Smooth muscle cell (in vitro differentiated cells): ENCODE results near the gene VPS37C. TPM values are rescaled to one million over a fixed set of nuclear protein-coding genes. Genes with fewer than 3 reads are reported as not detected.

ENCODE experiments used
- DNase-seq: peaks from one replicate; lab custom pipeline; 2025; ENCODE audit not compliant: unreplicated experiment; lab: John Stamatoyannopoulos, UW
- H2AFZ ChIP-seq: fragments of 200-600 bp; sonication (generic); 2 replicates; pipeline ENCODE4 v1.6.0; 2016; ENCODE audit warnings: antibody characterized with exemption, low read depth, mild to moderate bottlenecking
- H3F3A ChIP-seq: fragments of 200-600 bp; sonication (generic); 2 replicates; pipeline ENCODE4 v1.6.0; 2017; ENCODE audit warnings: antibody characterized with exemption, low read depth
- H3K27ac ChIP-seq: fragments of 200-600 bp; sonication (generic); 2 replicates; pipeline ENCODE4 v1.5.1; 2016; ENCODE audit warnings: low read depth, mild to moderate bottlenecking
- H3K27me3 ChIP-seq: fragments of 200-600 bp; sonication (generic); 2 replicates; pipeline ENCODE4 v1.6.1; 2016; ENCODE audit warnings: low read depth, mild to moderate bottlenecking
- H3K36me3 ChIP-seq: fragments of 200-600 bp; sonication (generic); 2 replicates; pipeline ENCODE4 v1.5.1; 2016; ENCODE audit warnings: low read depth
- H3K4me1 ChIP-seq: fragments of 200-600 bp; sonication (generic); 2 replicates; pipeline ENCODE4 v1.5.1; 2016; ENCODE audit warnings: low read depth
- H3K4me2 ChIP-seq: fragments of 200-600 bp; sonication (generic); 2 replicates; pipeline ENCODE4 v1.6.0; 2016; ENCODE audit warnings: mild to moderate bottlenecking
- H3K4me3 ChIP-seq: fragments of 200-600 bp; sonication (generic); 2 replicates; pipeline ENCODE4 v1.5.1; 2016; ENCODE audit warnings: mild to moderate bottlenecking
- H3K79me2 ChIP-seq: fragments of 200-600 bp; sonication (generic); 2 replicates; pipeline ENCODE4 v1.6.0; 2016; ENCODE audit warnings: low read depth, mild to moderate bottlenecking
- H3K9ac ChIP-seq: fragments of 200-600 bp; sonication (generic); 2 replicates; pipeline ENCODE4 v1.6.0; 2016; ENCODE audit warnings: low read depth
- H3K9me3 ChIP-seq: fragments of 200-600 bp; sonication (generic); replicated peaks from 2 replicates; pipeline ENCODE4 v1.5.1; 2016; ENCODE audit warnings: low read depth
- H4K20me1 ChIP-seq: fragments of 200-600 bp; sonication (generic); 2 replicates; pipeline ENCODE4 v1.6.0; 2016; ENCODE audit warnings: low read depth
- WGBS: methylation state at CpG from one replicate; pipeline ENCODE4 v1.1.7; 2016; ENCODE audit warnings: low lambda C conversion rate; 5-methylcytosine and 5-hydroxymethylcytosine counted together
- polyA plus RNA-seq: library from polyadenylated mRNA; unstranded; fragments of >200 nt; fragmentation: Nextera tagmentation; extraction: Ambion mirVana; gene quantifications from 2 replicates; pipeline ENCODE4 v1.2.1, GENCODE V29; 2016
- total RNA-seq: library from RNA; depleted of rRNA; stranded (reverse); fragments of >200 nt; gene quantifications from 2 replicates; pipeline ENCODE4 v1.2.3, GENCODE V29; 2014
- TF ChIP-seq, protein P1 (sequence below): fragments of 200-600 bp; sonication (generic); IDR thresholded peaks from 2 replicates; pipeline ENCODE4 v1.5.1; 2017; ENCODE audit warnings: borderline replicate concordance, mild to moderate bottlenecking, antibody characterized with exemption; ENCODE audit not compliant: insufficient read depth, poor library complexity, severe bottlenecking

Gene VPS37C
- total and polyA plus RNA-seq, 2 experiments from 2014 or later = 8.8 to 15.4 TPM

DNA sequence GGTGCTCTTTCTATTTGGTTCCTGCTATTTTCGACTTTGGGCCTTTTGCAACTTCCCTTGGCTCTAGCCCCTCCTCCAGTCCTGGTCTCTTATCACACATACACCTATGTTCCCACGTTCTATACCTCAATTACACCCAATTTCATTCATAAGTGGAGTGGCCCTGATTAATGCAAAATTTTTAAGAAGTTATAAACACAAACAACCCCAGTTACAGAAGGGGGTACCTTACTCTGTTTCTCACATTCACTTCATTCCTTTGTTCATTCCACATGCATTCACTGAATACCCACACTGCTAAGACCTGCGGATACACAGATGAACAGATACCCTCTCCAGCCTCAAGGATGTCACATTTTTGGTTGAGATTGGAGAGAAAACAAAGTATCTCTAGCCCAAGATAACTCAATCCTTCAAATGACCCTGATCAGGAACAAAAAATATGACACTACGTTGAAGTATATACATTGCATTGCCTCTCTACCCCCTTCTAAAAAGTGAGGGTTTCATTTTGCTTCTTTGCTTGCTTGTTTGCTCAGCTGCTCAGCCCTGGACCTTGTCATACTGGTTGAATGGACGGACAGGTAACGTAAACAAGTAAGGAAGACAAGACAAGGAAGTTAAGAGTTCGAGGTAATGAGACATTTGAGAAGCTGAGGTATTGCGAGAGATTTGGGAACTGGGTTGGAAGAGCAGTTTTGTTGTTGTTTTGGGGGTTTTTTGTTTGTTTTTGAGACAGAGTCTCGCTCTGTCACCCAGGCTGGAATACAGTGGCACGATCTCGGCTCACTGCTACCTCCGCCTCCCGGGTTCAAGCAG is 3.6 kb upstream of the VPS37C start:
- Histone ChIP-seq H3F3A (peaks cover 4% of the 10 kb centered on the region), H3K4me2 (no peak overlapping the region), H3K36me3 (no peaks in the 10 kb centered on the region), H3K79me2 (peaks cover 7% of the 10 kb centered on the region), H3K27ac (no peak overlapping the region), H4K20me1 (no peaks in the 10 kb centered on the region), H3K4me3 (no peak overlapping the region), H3K4me1 (peaks cover 10% of the 10 kb centered on the region), H3K9ac (no peak overlapping the region), H2AFZ (no peak overlapping the region), H3K27me3 (no peaks in the 10 kb centered on the region), H3K9me3 (no peaks in the 10 kb centered on the region)
- TF ChIP-seq, protein P1, sequence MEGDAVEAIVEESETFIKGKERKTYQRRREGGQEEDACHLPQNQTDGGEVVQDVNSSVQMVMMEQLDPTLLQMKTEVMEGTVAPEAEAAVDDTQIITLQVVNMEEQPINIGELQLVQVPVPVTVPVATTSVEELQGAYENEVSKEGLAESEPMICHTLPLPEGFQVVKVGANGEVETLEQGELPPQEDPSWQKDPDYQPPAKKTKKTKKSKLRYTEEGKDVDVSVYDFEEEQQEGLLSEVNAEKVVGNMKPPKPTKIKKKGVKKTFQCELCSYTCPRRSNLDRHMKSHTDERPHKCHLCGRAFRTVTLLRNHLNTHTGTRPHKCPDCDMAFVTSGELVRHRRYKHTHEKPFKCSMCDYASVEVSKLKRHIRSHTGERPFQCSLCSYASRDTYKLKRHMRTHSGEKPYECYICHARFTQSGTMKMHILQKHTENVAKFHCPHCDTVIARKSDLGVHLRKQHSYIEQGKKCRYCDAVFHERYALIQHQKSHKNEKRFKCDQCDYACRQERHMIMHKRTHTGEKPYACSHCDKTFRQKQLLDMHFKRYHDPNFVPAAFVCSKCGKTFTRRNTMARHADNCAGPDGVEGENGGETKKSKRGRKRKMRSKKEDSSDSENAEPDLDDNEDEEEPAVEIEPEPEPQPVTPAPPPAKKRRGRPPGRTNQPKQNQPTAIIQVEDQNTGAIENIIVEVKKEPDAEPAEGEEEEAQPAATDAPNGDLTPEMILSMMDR = no peak
- WGBS = 78% methylated on average over 13 of the region's 13 CpGs
- no peak for DNase-seq

DNA sequence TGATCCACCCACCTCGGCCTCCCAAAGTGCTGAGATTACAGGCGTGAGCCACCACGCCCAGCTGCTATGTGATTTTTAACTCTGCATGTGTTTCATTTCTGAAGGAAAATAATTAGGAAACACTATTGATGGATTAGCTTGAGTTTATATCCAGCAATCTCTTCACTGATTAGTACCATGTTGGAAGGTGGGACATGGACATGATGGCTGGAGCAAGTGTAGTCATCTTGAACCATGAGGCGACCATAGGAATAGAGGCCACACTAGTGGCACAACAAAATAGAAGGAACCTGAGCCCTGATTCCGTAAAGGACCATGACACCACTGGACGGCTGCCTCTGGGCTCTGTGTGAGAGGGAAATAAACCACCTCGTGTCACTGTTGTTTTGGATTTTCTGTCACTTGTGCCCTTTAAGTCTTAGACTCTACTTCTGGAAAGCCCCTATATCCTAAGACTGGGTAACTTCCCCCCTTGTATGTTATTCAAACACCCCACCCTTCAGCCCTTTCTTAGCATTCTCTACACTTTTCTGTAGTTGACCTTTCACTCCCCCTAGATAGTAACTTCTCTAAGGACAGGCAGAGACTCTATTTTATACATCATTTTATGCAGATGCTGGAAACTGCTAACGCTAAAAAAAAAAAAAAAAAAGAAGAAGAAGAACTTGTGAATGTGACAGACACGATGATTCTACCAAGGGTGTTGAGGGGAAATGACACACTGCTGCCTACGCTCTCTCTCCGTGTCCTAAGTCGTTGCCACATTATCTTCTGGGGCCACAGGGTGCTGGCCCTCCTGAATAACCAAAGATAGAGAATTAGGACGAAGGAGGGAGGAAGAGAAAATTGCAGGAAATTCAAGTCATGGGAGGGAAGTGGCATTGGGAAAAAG is 2.7 kb upstream of the VPS37C start:
- Histone ChIP-seq H3K79me2 (peaks cover 7% of the 10 kb centered on the region), H3K27me3 (no peaks in the 10 kb centered on the region), H3K36me3 (no peaks in the 10 kb centered on the region), H2AFZ (no peak overlapping the region), H3K9me3 (no peaks in the 10 kb centered on the region), H3K9ac (no peak overlapping the region), H3K4me1 (peaks cover 10% of the 10 kb centered on the region), H3K4me3 (no peak overlapping the region), H4K20me1 (no peaks in the 10 kb centered on the region), H3K4me2 (no peak overlapping the region), H3K27ac (no peak overlapping the region), H3F3A (peaks cover 5% of the 10 kb centered on the region)
- TF ChIP-seq, protein P1 = no peak
- 90% methylated on average over 13 of the region's 13 CpGs for WGBS
- no peak for DNase-seq

DNA sequence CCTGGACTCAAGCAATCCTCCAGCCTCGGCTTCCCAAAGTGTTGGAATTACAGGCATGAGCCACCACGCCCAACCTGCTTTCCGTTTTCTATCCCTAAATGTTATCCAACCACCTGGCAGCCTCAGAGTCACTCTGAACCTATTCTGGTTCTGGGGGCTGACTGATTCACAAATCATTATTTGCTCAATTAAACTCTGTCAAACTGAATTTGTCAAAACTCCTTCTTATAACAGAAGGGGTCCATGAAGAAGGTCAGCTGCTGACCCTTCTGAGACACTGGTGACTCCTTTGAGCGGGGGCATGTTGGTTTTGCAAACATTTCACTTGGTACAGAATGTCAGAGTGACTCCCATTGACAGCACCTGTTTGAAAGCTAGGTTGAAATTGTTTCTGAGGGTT is 1.8 kb upstream of the VPS37C start:
- H3K79me2 ChIP-seq = peaks cover 10% of the 10 kb centered on the region
- H3K27ac ChIP-seq = no peak overlapping the region
- no peak overlapping the region for H3K4me3 ChIP-seq
- DNase-seq = no peak
- TF ChIP-seq, protein P1 = no peak
- no peaks in the 10 kb centered on the region for H3K36me3 ChIP-seq
- H3K9me3 ChIP-seq = no peaks in the 10 kb centered on the region
- no peak overlapping the region for H3K9ac ChIP-seq
- no peak overlapping the region for H3K4me2 ChIP-seq
- H2AFZ ChIP-seq = no peak overlapping the region
- no peaks in the 10 kb centered on the region for H4K20me1 ChIP-seq
- no peaks in the 10 kb centered on the region for H3K27me3 ChIP-seq
- peaks cover 5% of the 10 kb centered on the region for H3F3A ChIP-seq
- H3K4me1 ChIP-seq = peaks cover 10% of the 10 kb centered on the region
- WGBS = 96% methylated on average over 4 of the region's 4 CpGs
